SK-N-MC (cell line): ENCODE data around the gene TADA1.

Experiments used
- EZH2 ChIP-seq: fragments of 200-600 bp; sonication (generic); IDR thresholded peaks from one replicate; pipeline ENCODE4 v1.6.1; 2017; ENCODE audit warnings: antibody characterized with exemption
- FOXP2 ChIP-seq: optimal IDR thresholded peaks from 2 replicates; pipeline ENCODE3; 2011; ENCODE audit warnings: mild to moderate bottlenecking, moderate library complexity; ENCODE audit not compliant: insufficient read depth; ENCODE audit errors: extremely low read length, control extremely low read depth
- POLR2AphosphoS5 ChIP-seq: IDR thresholded peaks from 2 replicates; pipeline ENCODE4 v1.6.1; 2012; ENCODE audit warnings: mild to moderate bottlenecking, low read depth, low read length, borderline replicate concordance

DNA sequence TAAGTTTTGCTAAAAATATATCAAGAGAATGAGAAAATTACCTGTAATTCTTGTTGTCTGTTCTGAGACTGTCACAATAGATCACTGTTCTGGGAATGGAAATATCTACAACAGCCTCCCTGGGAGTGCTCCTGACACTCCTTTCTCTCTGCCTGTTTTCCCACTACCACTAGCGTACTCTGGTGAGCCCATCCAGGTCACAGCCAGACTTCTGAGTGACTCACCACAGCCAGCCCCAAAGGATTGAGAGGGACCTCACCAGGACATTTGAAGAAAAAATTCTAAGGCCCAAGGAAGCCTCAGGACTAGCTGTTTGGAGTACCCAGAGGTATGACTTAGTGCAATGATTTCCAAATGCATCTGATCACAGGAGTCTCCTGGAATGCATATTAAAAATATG lies 39.0 kb upstream of the TADA1 start:
- TF ChIP-seq POLR2AphosphoS5 (no peak), EZH2 (no peak), FOXP2 (no peak)
